GM23338 (cell line): Measurements from ENCODE around the gene PHLDB3.

ENCODE experiments used
- CTCF ChIP-seq, 2 experiments: fragments of 200-600 bp in 1 of 2; sonication (generic) in 1 of 2; conservative IDR thresholded peaks; 2 replicates each; pipeline versions ENCODE4 v1.5.1 to v1.6.1; 2016 to 2017; ENCODE audit warnings: antibody characterized with exemption in 2 of 2, low read depth in 2 of 2, mild to moderate bottlenecking in 2 of 2, moderate library complexity in 1 of 2
- EZH2 ChIP-seq: fragments of 200-600 bp; sonication (generic); IDR thresholded peaks from one replicate; pipeline ENCODE4 v1.8.0; 2017; ENCODE audit warnings: antibody characterized with exemption, mild to moderate bottlenecking, low read depth; ENCODE audit not compliant: unreplicated experiment
- EZH2phosphoT487 ChIP-seq: fragments of 200-600 bp; sonication (generic); IDR thresholded peaks from one replicate; pipeline ENCODE4 v1.8.1; 2018; ENCODE audit warnings: antibody characterized with exemption; ENCODE audit not compliant: unreplicated experiment
- POLR2AphosphoS5 ChIP-seq: IDR thresholded peaks from 2 replicates; pipeline ENCODE4 v1.6.1; 2016; ENCODE audit warnings: antibody characterized with exemption, low read depth

- TF ChIP-seq CTCF (conservative IDR thresholded peaks at IDR 0.05; ENCODE audit: low read depth in 2 of 2) (no peak), EZH2 (no peak), EZH2phosphoT487 (no peak), POLR2AphosphoS5 (no peak; the same call in none of the 2 replicates)
Observed at GRCh38 chr19:43463381-43464133, 41.0 kb downstream of the PHLDB3 start.
